Daoy (cell line): ENCODE data around the gene VPS16. TPM values are rescaled to one million over a fixed set of nuclear protein-coding genes. Genes with fewer than 3 reads are reported as not detected.
A peak's percentile ranks its signal among the peaks of the same experiment; 100 is the strongest.
"Not testable (repeated sequence)": the region's sequence is repeated elsewhere in the genome, so short reads cannot be mapped to it uniquely, and the experiment has no call there.

ENCODE experiments used
- DNase-seq: peaks from one replicate; pipeline ENCODE4 v3.0.0-alpha.2; 2015; ENCODE audit warnings: low read depth
- total RNA-seq: library from RNA; depleted of rRNA; stranded (reverse); fragments of >200 nt; shearing (Covaris generic); gene quantifications from 2 replicates; pipeline ENCODE4 v1.2.3, GENCODE V29; 2014

Gene VPS16
- total RNA-seq, 1 experiment from 2014 or later: 29.8 TPM

GRCh38 chr20:2807019-2807418 is 33.5 kb upstream of the VPS16 start:
- no peak for DNase-seq

DNA sequence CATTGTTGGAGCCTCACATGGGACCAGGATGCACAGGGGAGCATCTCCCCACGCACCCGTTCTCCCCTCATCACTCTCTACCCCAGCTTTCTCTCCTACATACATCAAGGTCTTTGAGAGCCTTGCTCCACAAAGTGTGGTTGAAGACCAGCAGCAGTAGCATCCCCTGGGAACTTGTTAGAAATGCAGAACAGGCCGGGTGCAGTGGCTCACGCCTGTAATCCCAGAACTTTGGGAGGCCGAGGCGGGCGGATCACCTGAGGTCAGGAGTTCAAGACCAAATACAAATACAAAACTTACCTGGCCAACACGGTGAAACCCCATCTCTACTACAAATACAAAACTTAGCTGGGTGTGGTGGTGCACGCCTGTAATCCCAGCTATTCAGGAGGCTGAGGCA is 32.6 kb upstream of the VPS16 start:
- not testable (repeated sequence) for DNase-seq

GRCh38 chr20:2809690-2810089 is 30.9 kb upstream of the VPS16 start:
- no peak for DNase-seq

GRCh38 chr20:2812189-2812588 is 28.4 kb upstream of the VPS16 start:
- no peak for DNase-seq

GRCh38 chr20:2814076-2814475 is 26.5 kb upstream of the VPS16 start:
- DNase-seq: peak; percentile 54

- peak; percentile 98 for DNase-seq
Measured at GRCh38 chr20:2814587-2815051, 25.9 kb upstream of the VPS16 start, which contains the start of gene C20orf141. TSS of gene C20orf141 (plus strand) at chr20:2814987. CDS start at chr20:2815185, 198 bp downstream.

GRCh38 chr20:2815242-2815900 is 25.2 kb upstream of the VPS16 start:
- no peak for DNase-seq

GRCh38 chr20:2816030-2816582 is 24.4 kb upstream of the VPS16 start, which contains the start of gene TMEM239:
TSS of gene TMEM239 (plus strand) at chr20:2816364. CDS start at chr20:2816555, 191 bp downstream.
- no peak for DNase-seq

DNA sequence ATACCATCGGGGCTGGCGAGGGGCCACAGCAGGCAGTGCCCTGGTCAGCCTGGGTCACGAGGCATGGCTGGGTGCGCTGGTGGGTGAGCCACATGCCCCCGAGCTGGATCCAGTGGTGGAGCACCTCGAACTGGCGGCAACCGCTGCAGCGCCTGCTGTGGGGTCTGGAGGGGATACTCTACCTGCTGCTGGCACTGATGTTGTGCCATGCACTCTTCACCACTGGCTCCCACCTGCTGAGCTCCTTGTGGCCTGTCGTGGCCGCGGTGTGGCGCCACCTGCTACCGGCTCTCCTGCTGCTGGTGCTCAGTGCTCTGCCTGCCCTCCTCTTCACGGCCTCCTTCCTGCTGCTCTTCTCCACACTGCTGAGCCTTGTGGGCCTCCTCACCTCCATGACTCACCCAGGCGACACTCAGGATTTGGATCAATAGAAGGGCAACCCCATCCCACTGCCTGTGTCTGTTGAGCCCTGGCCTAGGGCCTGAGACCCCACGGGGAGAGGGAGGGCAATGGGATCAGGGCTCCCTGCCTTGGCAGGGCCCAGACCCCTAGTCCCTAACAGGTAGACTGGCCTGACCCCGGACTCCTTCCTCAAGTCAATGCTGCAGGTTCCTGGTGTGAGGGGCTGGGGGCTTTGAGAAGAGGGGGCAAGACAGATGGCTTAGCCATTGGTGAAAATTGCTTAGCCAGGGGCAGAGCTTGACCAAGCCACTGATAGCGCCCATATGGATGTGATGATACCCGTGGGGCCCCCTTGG is 23.8 kb upstream of the VPS16 start:
- DNase-seq: peak; percentile 45

GRCh38 chr20:2817341-2817726 is 23.2 kb upstream of the VPS16 start:
- no peak for DNase-seq

- no peak for DNase-seq
Measured at GRCh38 chr20:2817891-2818595, 22.5 kb upstream of the VPS16 start.

DNA sequence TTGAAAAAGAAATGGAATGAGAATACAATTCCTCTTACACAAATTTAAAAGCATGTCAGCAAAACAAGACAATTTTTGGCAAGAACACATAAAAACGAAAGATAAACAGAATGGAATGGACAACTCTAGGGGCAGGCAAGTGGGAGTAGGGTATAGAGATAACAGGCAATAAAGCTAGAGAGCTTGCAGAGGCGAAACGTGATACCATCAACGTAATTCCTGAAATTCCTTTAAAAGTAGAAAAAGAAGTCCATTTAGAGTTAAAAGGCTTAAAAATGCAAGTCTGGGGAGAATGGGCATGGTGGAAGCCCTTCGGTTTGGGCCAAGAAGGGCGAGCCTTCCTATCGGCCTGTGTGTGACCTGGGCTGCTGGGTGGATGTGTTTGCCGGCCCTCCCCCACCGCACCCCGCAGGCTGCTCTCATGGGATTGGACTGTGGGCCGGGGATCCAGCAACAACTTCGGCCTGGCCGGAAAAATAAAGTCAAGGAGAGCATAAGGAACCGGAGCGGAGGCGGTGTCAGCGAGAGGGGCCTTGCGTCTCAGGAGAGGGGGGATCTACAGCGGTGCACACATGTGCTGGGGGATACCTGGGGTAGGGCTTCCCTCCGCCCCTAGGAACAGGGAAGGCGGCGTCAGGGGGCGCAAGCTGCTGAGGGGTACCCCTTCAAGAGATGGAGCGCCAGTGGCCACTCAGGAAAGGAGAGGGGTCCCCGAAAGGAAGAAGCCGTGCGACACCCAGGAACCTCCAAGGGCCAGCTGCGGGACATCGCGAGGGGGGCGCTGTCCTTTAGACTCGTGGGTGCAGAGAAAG is 20.3 kb upstream of the VPS16 start:
- no peak for DNase-seq

DNA sequence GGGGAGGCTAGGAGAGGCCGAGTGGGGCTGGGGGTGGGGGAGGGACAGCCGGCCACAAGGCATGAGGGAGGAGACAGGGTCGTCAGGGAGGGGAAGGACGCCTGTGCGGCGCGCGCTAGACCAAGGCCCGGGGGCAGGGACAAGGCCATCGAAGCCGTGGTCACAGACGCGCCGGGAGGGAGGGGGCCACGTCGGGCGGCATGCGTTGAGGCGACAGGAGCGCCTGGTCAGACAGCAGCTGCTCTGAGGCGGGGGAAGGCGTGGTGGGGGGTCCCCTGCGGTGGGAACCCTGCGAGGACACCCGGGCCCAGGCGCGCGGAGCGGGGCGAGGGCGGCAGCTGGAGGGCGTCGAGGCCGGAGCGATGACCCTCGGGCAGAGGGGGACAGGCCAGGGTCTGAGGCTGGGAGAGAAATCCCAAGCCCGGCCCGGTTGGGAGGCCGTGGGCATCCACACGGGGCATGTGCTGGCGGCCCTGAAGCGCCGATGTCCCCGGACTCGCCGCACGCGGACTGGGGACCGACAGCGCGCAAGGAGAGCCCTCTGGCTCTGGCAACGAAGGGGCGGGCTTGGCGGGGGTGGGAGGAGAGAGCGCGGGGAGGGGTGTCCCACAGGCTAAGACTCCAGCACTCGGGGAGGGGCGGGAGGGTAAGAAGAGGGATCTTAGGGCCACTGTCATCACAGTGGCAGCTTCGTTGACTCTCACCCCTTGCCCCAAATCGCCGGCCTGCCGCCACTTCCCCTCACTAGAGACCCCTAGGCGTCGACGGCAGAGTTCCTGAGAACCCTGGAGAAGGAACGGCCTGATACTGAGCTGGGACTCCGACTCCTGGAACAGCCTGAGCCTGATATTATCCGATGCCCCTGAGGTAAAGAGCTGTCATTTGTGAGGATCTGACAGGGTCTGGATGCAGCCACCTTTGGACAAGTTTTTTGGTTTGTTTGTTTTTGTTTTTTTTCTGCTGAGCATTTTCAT is 19.4 kb upstream of the VPS16 start:
- no peak for DNase-seq

- peak; percentile 68 for DNase-seq
Measured at GRCh38 chr20:2822073-2822472, 18.5 kb upstream of the VPS16 start.

GRCh38 chr20:2825761-2826160 is 14.8 kb upstream of the VPS16 start:
- DNase-seq: no peak

- DNase-seq: no peak
Measured at GRCh38 chr20:2826655-2827054, 13.9 kb upstream of the VPS16 start.

DNA sequence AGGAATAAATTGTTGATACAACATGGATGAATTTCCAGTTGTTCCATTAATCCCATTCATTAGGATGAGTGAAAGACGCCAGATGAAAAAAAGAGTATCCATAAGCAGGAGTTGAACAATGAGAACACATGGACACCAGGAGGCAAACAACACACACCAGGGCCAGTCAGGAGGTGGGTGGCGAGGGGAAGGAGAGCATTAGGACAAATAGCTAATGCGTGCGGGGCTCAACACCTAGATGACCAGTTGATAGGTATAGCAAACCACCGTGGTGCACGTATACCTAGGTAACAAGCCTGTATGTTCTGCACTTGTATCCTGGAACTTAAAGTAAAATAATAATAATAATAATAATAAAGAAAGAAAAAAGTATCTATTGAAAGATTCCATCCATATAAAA is 11.2 kb upstream of the VPS16 start:
- DNase-seq: no peak

GRCh38 chr20:2831206-2831605 is 9.3 kb upstream of the VPS16 start:
- DNase-seq: not testable (repeated sequence)

GRCh38 chr20:2833761-2834160 is 6.8 kb upstream of the VPS16 start:
- no peak for DNase-seq
